H1 (cell line): ENCODE results near the gene LAPTM4A. TPM values are rescaled to one million over a fixed set of nuclear protein-coding genes. Genes with fewer than 3 reads are reported as not detected.

Experiments used
- TCF12 ChIP-seq: IDR thresholded peaks from 2 replicates; pipeline ENCODE4 v1.6.1; 2011; ENCODE audit warnings: low read depth, mild to moderate bottlenecking, low read length
- polyA plus RNA-seq, 7 experiments: library from polyadenylated mRNA; depleted of rRNA in 3 of 7; stranded (reverse) in 5 of 7; unstranded in 2 of 7; fragments of >200 nt in 5 of 7; fragments of 200-250 nt in 2 of 7; gene quantifications; 1 replicate in 5 of 7; 2 replicates in 1 of 7; 4 replicates in 1 of 7; pipeline versions ENCODE4 v1.2.1 to v1.2.3, GENCODE V29; 2011 to 2013; ENCODE audit warnings: missing spikeins in 2 of 7, mixed read lengths in 2 of 7
- total RNA-seq: library from RNA; stranded (reverse); fragmentation: NEBNext Ultra II Directional; extraction: Animal tissue kit (Norgen Biotek cat#: 25700); gene quantifications from 2 replicates; pipeline ENCODE4 v1.2.1, GENCODE V29; 2021

The LAPTM4A gene
- total and polyA plus RNA-seq, 2 of the 8 experiments (the other 6 are each of a cell fraction or from before 2014, with no cell fraction given): 193 to 419 TPM

DNA sequence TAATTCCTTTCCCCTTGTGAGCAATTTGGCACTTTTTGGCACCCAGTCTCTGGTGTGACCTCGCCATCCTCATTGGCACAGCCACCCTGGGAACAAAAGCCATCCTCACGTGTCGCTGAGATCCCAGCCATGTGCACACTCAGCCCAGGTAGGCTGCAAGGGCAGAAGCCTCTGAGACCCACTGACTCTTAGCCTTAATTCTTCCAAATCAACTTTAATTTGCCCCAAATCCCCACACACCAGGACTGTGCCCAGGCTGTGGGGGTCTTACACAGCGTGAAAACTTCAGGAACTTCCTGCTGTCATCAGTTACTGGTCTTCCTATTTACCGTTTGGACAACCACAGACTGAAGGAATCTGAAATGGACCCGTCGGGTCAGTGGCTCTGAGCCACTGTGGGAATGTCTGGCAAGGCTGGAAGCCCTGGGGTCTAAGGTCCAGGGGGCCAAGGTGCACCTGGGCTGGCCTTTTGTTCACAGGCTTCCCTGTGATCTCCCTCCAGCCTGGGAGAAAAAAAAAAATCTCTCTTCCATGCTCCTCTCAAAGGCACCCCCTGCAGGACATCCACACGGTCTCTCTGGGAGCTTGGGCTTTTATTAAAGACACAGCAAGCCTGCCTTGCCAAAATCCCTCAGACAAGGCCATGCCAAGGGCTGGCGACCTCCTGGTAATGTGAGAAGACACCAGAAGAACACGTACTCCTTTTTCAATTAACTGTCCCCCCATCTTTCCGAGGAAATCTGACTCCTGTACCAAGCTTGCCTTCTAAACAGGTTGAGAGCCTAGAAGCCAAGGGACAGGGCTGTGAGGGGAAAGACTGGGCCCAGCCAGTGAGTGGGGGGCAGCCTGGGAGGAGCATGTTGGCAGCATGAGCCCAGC lies 42.1 kb upstream of the LAPTM4A start (continued):
- 0 out of 2 replicates have a peak, but pooled peaks have one; percentile 20 for TF ChIP-seq TCF12
